ENCODE data around the gene CA4. TPM values are rescaled to one million over a fixed set of nuclear protein-coding genes. Genes with fewer than 3 reads are reported as not detected.

CA4 gene
- total and polyA plus RNA-seq, 10 donors: 1.7 to 19.3 (median 8.1) TPM

- H3K4me1 ChIP-seq: peaks cover 0 to 20% (median 4%) of the 10 kb centered on the region in 6 donors
- H3K36me3 ChIP-seq: peaks cover 0 to 44% (median 0%) of the 10 kb centered on the region in 6 donors
- intact Hi-C loops (cut with DNase I; ENCODE audit: low total_unique reads): no loop called here
- H3K4me3 ChIP-seq: no peak overlapping the region
- H3K27ac ChIP-seq: no peak overlapping the region
- peaks cover 0 to 94% (median 12%) of the 10 kb centered on the region in 7 donors for H3K27me3 ChIP-seq (replicated peaks in 1 of 7)
- TF ChIP-seq CTCF (IDR thresholded peaks at IDR 0.05 in 8 of 11, conservative IDR thresholded peaks at IDR 0.05 in 3 of 11) (no peak), POLR2AphosphoS5 (IDR thresholded peaks at IDR 0.05) (no peak), POLR2A (IDR thresholded peaks at IDR 0.05) (no peak)
- 76 to 85% (median 80%) methylated on average over 9 of the region's 9 CpGs for WGBS, 5 donors
- H3K9me3 ChIP-seq: no peaks in the 10 kb centered on the region
- DNase-seq: peak; percentile 21
These were observed 6.0 kb downstream of the CA4 start for GRCh38 chr17:60155815-60156214.

- DNase-seq: no peak
- Histone ChIP-seq H3K27me3 (replicated peaks in 1 of 7) (peaks cover 0 to 94% (median 3%) of the 10 kb centered on the region in 7 donors), H3K9me3 (no peaks in the 10 kb centered on the region), H3K36me3 (peaks cover 0 to 44% (median 0%) of the 10 kb centered on the region in 6 donors), H3K4me3 (no peak overlapping the region), H3K27ac (no peak overlapping the region), H3K4me1 (peaks cover 0 to 20% (median 5%) of the 10 kb centered on the region in 6 donors)
- intact Hi-C loops (cut with DNase I; ENCODE audit: low total_unique reads): no loop called here
- WGBS, 5 donors: 70 to 86% (median 81%) methylated on average over 8 of the region's 8 CpGs
- TF ChIP-seq POLR2A (IDR thresholded peaks at IDR 0.05) (no peak), CTCF (IDR thresholded peaks at IDR 0.05 in 8 of 11, conservative IDR thresholded peaks at IDR 0.05 in 3 of 11) (no peak), POLR2AphosphoS5 (IDR thresholded peaks at IDR 0.05) (no peak)
These were observed 7.0 kb downstream of the CA4 start for GRCh38 chr17:60156746-60157145.

- peaks cover 0 to 90% (median 0%) of the 10 kb centered on the region in 7 donors for H3K27me3 ChIP-seq (replicated peaks in 1 of 7)
- no peak for TF ChIP-seq POLR2A (IDR thresholded peaks at IDR 0.05)
- no peak for TF ChIP-seq POLR2AphosphoS5 (IDR thresholded peaks at IDR 0.05)
- no peak for TF ChIP-seq CTCF (IDR thresholded peaks at IDR 0.05 in 8 of 11, conservative IDR thresholded peaks at IDR 0.05 in 3 of 11)
- no peak overlapping the region for H3K27ac ChIP-seq
- H3K4me1 ChIP-seq: peaks cover 0 to 20% (median 9%) of the 10 kb centered on the region in 6 donors
- DNase-seq: no peak
- intact Hi-C loops (cut with DNase I; ENCODE audit: low total_unique reads): no loop called here
- no peak overlapping the region for H3K4me3 ChIP-seq
- 81 to 85% (median 84%) methylated on average over 13 to 18 of the region's 18 CpGs for WGBS, 5 donors
- H3K9me3 ChIP-seq: no peaks in the 10 kb centered on the region
- H3K36me3 ChIP-seq: peaks cover 0 to 44% (median 0%) of the 10 kb centered on the region in 6 donors
These were observed 7.8 kb downstream of the CA4 start for GRCh38 chr17:60157487-60158040.

DNA sequence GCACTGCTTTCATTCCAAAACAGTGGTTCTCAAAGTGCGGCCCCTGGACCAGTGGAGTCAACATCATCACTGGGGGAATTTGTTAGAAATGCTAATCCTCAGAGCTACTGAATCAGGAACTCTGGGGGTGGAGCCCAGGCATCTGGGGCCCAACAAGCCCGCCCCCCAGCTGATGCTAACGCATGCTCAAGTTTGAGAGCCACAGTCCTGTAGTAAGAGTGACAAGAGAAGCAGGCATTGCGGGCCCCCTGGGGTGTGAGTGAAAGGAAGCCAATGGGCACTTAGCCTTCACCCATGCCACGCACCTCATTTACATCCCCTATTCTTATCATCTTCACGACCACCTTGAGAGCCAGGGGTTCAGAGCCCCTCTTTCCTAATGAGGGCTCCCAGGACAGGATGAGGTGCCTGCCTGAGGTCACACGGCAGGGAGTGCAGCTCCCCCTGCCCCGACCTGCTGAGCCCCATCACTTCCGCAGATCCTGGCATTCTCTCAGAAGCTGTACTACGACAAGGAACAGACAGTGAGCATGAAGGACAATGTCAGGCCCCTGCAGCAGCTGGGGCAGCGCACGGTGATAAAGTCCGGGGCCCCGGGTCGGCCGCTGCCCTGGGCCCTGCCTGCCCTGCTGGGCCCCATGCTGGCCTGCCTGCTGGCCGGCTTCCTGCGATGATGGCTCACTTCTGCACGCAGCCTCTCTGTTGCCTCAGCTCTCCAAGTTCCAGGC, 9.1 kb downstream of the CA4 start:
- DNase-seq: no peak
- Histone ChIP-seq H3K9me3 (no peaks in the 10 kb centered on the region), H3K27me3 (replicated peaks in 1 of 7) (peaks cover 0 to 76% (median 0%) of the 10 kb centered on the region in 7 donors), H3K27ac (no peak overlapping the region), H3K4me3 (no peak overlapping the region), H3K4me1 (peaks cover 0 to 33% (median 19%) of the 10 kb centered on the region in 6 donors), H3K36me3 (peaks cover 0 to 44% (median 0%) of the 10 kb centered on the region in 6 donors)
- TF ChIP-seq CTCF (IDR thresholded peaks at IDR 0.05 in 8 of 11, conservative IDR thresholded peaks at IDR 0.05 in 3 of 11): no peak
- TF ChIP-seq POLR2A (IDR thresholded peaks at IDR 0.05): no peak
- no peak for TF ChIP-seq POLR2AphosphoS5 (IDR thresholded peaks at IDR 0.05)
- 62 to 72% (median 67%) methylated on average over 11 to 19 of the region's 19 CpGs for WGBS, 5 donors
- intact Hi-C loops (cut with DNase I; ENCODE audit: low total_unique reads): no loop called here

Measured in spleen (tissue), 11 donors.